Measurements from ENCODE around the gene TET1. TPM values are rescaled to one million over a fixed set of nuclear protein-coding genes. Genes with fewer than 3 reads are reported as not detected.
"Not testable (repeated sequence)": the region's sequence is repeated elsewhere in the genome, so short reads cannot be mapped to it uniquely, and the experiment has no call there.

TET1 gene
- total RNA-seq, 1 experiment from 2014 or later: 2.7 TPM

DNA sequence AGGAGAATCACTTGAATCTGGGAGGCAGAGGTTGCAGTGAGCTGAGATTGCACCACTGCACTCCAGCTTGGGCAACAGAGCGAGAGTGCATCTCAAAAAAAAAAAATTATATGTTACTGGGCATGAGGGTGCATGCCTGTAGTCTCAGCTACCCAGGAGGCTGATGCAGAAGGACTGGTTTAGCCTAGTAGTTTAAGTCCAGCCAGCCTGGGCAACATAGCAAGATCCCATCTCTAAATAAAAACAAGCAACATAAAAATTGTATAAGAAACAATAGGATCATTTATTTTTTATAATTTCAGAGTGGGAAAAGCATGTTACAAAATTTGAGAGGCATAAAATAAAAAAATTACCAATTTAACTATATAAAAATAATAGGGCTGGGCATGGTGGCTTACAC is 145.4 kb downstream of the TET1 start (continued):
- TF ChIP-seq, protein P1, sequence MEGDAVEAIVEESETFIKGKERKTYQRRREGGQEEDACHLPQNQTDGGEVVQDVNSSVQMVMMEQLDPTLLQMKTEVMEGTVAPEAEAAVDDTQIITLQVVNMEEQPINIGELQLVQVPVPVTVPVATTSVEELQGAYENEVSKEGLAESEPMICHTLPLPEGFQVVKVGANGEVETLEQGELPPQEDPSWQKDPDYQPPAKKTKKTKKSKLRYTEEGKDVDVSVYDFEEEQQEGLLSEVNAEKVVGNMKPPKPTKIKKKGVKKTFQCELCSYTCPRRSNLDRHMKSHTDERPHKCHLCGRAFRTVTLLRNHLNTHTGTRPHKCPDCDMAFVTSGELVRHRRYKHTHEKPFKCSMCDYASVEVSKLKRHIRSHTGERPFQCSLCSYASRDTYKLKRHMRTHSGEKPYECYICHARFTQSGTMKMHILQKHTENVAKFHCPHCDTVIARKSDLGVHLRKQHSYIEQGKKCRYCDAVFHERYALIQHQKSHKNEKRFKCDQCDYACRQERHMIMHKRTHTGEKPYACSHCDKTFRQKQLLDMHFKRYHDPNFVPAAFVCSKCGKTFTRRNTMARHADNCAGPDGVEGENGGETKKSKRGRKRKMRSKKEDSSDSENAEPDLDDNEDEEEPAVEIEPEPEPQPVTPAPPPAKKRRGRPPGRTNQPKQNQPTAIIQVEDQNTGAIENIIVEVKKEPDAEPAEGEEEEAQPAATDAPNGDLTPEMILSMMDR (IDR thresholded peaks at IDR 0.05 in 2 of 3, conservative IDR thresholded peaks at IDR 0.05 in 1 of 3; ENCODE audit: borderline replicate concordance in 1 of 3, insufficient read depth in 1 of 3, low read depth in 2 of 3, low read length in 2 of 3): no peak
- TF ChIP-seq POLR2A (IDR thresholded peaks at IDR 0.05; ENCODE audit: borderline replicate concordance, extremely low read depth, insufficient read depth, insufficient read length): no peak
- TF ChIP-seq SRF (IDR thresholded peaks at IDR 0.05; ENCODE audit: low read depth): no peak
- TF ChIP-seq YY1 (IDR thresholded peaks at IDR 0.05; ENCODE audit: extremely low read depth, insufficient replicate concordance, low read depth, low read length): no peak
- no peak for TF ChIP-seq SIN3A (IDR thresholded peaks at IDR 0.05; ENCODE audit: low read depth)
- no peak for TF ChIP-seq SP1 (IDR thresholded peaks at IDR 0.05; ENCODE audit: low read depth)
- no peak for TF ChIP-seq EZH2phosphoT487 (IDR thresholded peaks at IDR 0.05; ENCODE audit: borderline replicate concordance)
- TF ChIP-seq EGR1 (IDR thresholded peaks at IDR 0.05; ENCODE audit: low read depth): no peak
- TF ChIP-seq REST (IDR thresholded peaks at IDR 0.05; ENCODE audit: low read depth): no peak
- TF ChIP-seq TCF7L2 (IDR thresholded peaks at IDR 0.05; ENCODE audit: borderline replicate concordance, extremely low read depth, insufficient read depth, insufficient read length): no peak

DNA sequence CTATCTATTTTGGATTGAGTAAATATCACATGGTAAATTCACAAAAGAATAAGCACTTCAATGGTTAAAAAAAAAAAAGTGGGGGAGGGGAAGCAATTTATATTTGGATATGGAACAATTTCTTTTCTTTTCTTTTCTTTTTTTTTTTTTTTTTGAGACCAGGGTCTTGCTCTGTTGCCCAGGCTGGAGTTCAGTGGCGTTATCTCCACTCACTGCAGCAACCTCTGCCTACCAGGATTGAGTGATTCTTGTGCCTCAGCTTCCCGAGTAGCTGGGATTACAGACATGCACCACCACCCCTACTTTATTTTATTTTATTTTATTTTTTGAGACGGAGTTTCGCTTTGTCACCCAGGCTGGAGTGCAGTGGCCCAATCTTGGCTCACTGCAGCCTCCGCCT is 148.8 kb downstream of the TET1 start:
- H3K9me3 ChIP-seq (ENCODE audit: control insufficient read depth in 1 of 2, insufficient read depth in 1 of 2, low read depth in 1 of 2, low read length in 2 of 2); H4K20me1 ChIP-seq (ENCODE audit: insufficient read depth); H3K9me2 ChIP-seq (ENCODE audit: insufficient read depth); H3K27ac ChIP-seq (ENCODE audit: low read depth, low read length); CTCF ChIA-PET; H3K79me2 ChIP-seq (ENCODE audit: insufficient read depth, low read length); H3K4me3 ChIP-seq (replicated peaks in 1 of 2; ENCODE audit: low read depth in 1 of 2, low read length in 2 of 2); POLR2A ChIA-PET; H3K9ac ChIP-seq (ENCODE audit: low read length); RAD21 ChIA-PET (ENCODE audit: low non-redundant PET in 1 of 2, low total read pairs in 2 of 2, uncharacterized antibody in 2 of 2, unreplicated experiment in 2 of 2); H3K4me1 ChIP-seq (ENCODE audit: control insufficient read depth in 1 of 2, insufficient read depth in 2 of 2, low read length in 2 of 2); DNase-seq (ENCODE audit: low read depth, low spot score); intact Hi-C loops (cut with micrococcal nuclease); ATAC-seq; H3K27me3 ChIP-seq (ENCODE audit: insufficient read depth, low read length); H2AFZ ChIP-seq (ENCODE audit: low read depth, low read length, poor library complexity, severe bottlenecking); H3K36me3 ChIP-seq (ENCODE audit: control insufficient read depth in 1 of 2, insufficient read depth in 2 of 2, low read length in 2 of 2); H3K4me2 ChIP-seq (ENCODE audit: low read length); BruUV-seq (replicated peaks): not testable (repeated sequence)

DNA sequence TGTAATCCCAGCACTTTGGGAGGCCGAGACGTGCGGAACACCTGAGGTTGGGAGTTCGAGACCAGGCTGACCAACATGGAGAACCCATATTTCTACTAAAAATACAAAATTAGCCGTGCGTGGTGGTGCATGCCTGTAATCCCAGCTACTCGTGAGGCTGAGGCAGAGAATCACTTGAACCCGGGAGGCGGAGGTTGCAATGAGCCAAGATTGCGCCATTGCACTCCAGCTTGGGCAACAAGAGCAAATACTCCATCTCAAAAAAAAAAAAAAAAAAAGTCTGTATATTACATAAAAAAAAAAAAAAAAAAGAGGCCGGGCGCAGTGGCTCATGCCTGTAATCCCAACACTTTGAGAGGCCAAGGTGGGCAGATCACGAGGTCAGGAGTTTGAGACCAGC is 152.9 kb downstream of the TET1 start:
- H3K9me3 ChIP-seq (ENCODE audit: control insufficient read depth in 1 of 2, insufficient read depth in 1 of 2, low read depth in 1 of 2, low read length in 2 of 2); H3K27ac ChIP-seq (ENCODE audit: low read depth, low read length); H3K4me3 ChIP-seq (replicated peaks in 1 of 2; ENCODE audit: low read depth in 1 of 2, low read length in 2 of 2); CTCF ChIA-PET; H2AFZ ChIP-seq (ENCODE audit: low read depth, low read length, poor library complexity, severe bottlenecking); BruUV-seq (replicated peaks); H3K4me2 ChIP-seq (ENCODE audit: low read length); H3K9me2 ChIP-seq (ENCODE audit: insufficient read depth); H3K36me3 ChIP-seq (ENCODE audit: control insufficient read depth in 1 of 2, insufficient read depth in 2 of 2, low read length in 2 of 2); DNase-seq (ENCODE audit: low read depth, low spot score); H3K27me3 ChIP-seq (ENCODE audit: insufficient read depth, low read length); RAD21 ChIA-PET (ENCODE audit: low non-redundant PET in 1 of 2, low total read pairs in 2 of 2, uncharacterized antibody in 2 of 2, unreplicated experiment in 2 of 2); H3K9ac ChIP-seq (ENCODE audit: low read length); intact Hi-C loops (cut with micrococcal nuclease); H4K20me1 ChIP-seq (ENCODE audit: insufficient read depth); H3K4me1 ChIP-seq (ENCODE audit: control insufficient read depth in 1 of 2, insufficient read depth in 2 of 2, low read length in 2 of 2); POLR2A ChIA-PET; ATAC-seq; H3K79me2 ChIP-seq (ENCODE audit: insufficient read depth, low read length): not testable (repeated sequence)

Data from HCT116 (cell line).